Loucy (cell line): ENCODE data around the gene HMOX2.

Experiments used
- H2AFZ ChIP-seq: fragments of 200-600 bp; sonication (generic); 2 replicates; pipeline ENCODE4 v1.6.0; 2016; ENCODE audit warnings: antibody characterized with exemption, mild to moderate bottlenecking, low read length, moderate library complexity
- H3F3A ChIP-seq: fragments of 200-600 bp; 2 replicates; pipeline ENCODE4 v1.6.0; 2016; ENCODE audit warnings: antibody characterized with exemption, low read depth, mild to moderate bottlenecking
- H3K27me3 ChIP-seq: fragments of 200-600 bp; sonication (generic); 2 replicates; pipeline ENCODE4 v1.6.1; 2014; ENCODE audit warnings: low read length, mild to moderate bottlenecking; ENCODE audit not compliant: insufficient read depth, poor library complexity, severe bottlenecking
- H3K36me3 ChIP-seq: fragments of 200-600 bp; sonication (generic); 2 replicates; pipeline ENCODE4 v1.6.1; 2016; ENCODE audit warnings: low read length; ENCODE audit not compliant: insufficient read depth
- H3K4me1 ChIP-seq: fragments of 200-600 bp; sonication (generic); 2 replicates; pipeline ENCODE4 v1.5.1; 2014; ENCODE audit warnings: low read length, mild to moderate bottlenecking; ENCODE audit not compliant: insufficient read depth, poor library complexity, severe bottlenecking
- H3K4me2 ChIP-seq: fragments of 200-600 bp; sonication (generic); 2 replicates; pipeline ENCODE4 v1.6.0; 2014; ENCODE audit warnings: antibody characterized with exemption, low read length, low read depth, mild to moderate bottlenecking; ENCODE audit not compliant: poor library complexity, severe bottlenecking
- H3K4me3 ChIP-seq: fragments of 200-600 bp; sonication (generic); 2 replicates; pipeline ENCODE4 v1.5.1; 2014; ENCODE audit warnings: low read length, mild to moderate bottlenecking, mixed read lengths; ENCODE audit not compliant: poor library complexity, severe bottlenecking
- H3K79me2 ChIP-seq: fragments of 200-600 bp; sonication (generic); 2 replicates; pipeline ENCODE4 v1.6.1; 2014; ENCODE audit warnings: low read length; ENCODE audit not compliant: insufficient read depth
- H3K9ac ChIP-seq: fragments of 200-600 bp; sonication (generic); 2 replicates; pipeline ENCODE4 v1.6.0; 2014; ENCODE audit warnings: mild to moderate bottlenecking, low read depth, low read length, moderate library complexity; ENCODE audit not compliant: poor library complexity, severe bottlenecking
- H3K9me2 ChIP-seq: fragments of 200-600 bp; sonication (generic); replicated peaks from 2 replicates; pipeline ENCODE4 v1.6.1; 2016; ENCODE audit warnings: low read depth, low read length, mixed read lengths
- H3K9me3 ChIP-seq: fragments of 200-600 bp; sonication (generic); 2 replicates; pipeline ENCODE4 v1.6.1; 2014; ENCODE audit warnings: mild to moderate bottlenecking, antibody characterized with exemption, low read length, low read depth; ENCODE audit not compliant: insufficient read depth
- H4K20me1 ChIP-seq: fragments of 200-600 bp; sonication (generic); 2 replicates; pipeline ENCODE4 v1.6.0; 2014; ENCODE audit warnings: antibody characterized with exemption, low read length, mild to moderate bottlenecking; ENCODE audit not compliant: insufficient read depth, poor library complexity, severe bottlenecking
- EZH2phosphoT487 ChIP-seq: fragments of 200-600 bp; IDR thresholded peaks from 2 replicates; pipeline ENCODE4 v1.6.1; 2018; ENCODE audit warnings: antibody characterized with exemption, mild to moderate bottlenecking, moderate library complexity, borderline replicate concordance
- TF ChIP-seq, protein P1 (sequence below): fragments of 200-600 bp; sonication (generic); conservative IDR thresholded peaks from 2 replicates; pipeline ENCODE4 v1.5.1; 2014; ENCODE audit warnings: mild to moderate bottlenecking, antibody characterized with exemption, low read length

Gene HMOX2

DNA sequence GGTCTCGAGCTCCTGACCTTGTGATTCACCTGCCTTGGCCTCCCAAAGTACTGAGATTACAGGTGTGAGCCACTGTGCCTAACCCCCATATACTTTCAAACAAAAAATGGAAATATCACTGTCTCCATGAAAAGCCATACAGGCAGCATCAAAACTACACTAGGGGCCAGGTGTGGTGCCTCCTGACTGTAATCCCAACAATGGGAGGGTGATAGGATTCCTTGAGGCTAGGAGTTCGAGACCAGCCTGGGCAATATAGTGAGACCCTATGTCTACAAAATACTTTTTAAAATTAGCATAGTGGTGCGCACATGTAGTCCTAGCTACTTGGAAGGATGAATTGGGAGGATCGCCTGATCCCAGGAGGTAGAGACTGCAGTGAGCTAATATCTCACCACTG is 15.7 kb downstream of the HMOX2 start:
- no peak for TF ChIP-seq EZH2phosphoT487
- TF ChIP-seq, protein P1, sequence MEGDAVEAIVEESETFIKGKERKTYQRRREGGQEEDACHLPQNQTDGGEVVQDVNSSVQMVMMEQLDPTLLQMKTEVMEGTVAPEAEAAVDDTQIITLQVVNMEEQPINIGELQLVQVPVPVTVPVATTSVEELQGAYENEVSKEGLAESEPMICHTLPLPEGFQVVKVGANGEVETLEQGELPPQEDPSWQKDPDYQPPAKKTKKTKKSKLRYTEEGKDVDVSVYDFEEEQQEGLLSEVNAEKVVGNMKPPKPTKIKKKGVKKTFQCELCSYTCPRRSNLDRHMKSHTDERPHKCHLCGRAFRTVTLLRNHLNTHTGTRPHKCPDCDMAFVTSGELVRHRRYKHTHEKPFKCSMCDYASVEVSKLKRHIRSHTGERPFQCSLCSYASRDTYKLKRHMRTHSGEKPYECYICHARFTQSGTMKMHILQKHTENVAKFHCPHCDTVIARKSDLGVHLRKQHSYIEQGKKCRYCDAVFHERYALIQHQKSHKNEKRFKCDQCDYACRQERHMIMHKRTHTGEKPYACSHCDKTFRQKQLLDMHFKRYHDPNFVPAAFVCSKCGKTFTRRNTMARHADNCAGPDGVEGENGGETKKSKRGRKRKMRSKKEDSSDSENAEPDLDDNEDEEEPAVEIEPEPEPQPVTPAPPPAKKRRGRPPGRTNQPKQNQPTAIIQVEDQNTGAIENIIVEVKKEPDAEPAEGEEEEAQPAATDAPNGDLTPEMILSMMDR = no peak
- Histone ChIP-seq H3K9me3 (no peaks in the 10 kb centered on the region), H3K9me2 (no peaks in the 10 kb centered on the region), H3K4me1 (peaks cover 20% of the 10 kb centered on the region), H3F3A (peaks cover 2% of the 10 kb centered on the region; the same call in 1 of the 2 replicates), H2AFZ (no peak overlapping the region), H3K36me3 (no peaks in the 10 kb centered on the region), H3K4me3 (no peak overlapping the region), H3K9ac (no peak overlapping the region), H4K20me1 (no peaks in the 10 kb centered on the region), H3K4me2 (no peak overlapping the region), H3K27me3 (no peaks in the 10 kb centered on the region), H3K79me2 (peaks cover 13% of the 10 kb centered on the region; the same call in 1 of the 2 replicates)

DNA sequence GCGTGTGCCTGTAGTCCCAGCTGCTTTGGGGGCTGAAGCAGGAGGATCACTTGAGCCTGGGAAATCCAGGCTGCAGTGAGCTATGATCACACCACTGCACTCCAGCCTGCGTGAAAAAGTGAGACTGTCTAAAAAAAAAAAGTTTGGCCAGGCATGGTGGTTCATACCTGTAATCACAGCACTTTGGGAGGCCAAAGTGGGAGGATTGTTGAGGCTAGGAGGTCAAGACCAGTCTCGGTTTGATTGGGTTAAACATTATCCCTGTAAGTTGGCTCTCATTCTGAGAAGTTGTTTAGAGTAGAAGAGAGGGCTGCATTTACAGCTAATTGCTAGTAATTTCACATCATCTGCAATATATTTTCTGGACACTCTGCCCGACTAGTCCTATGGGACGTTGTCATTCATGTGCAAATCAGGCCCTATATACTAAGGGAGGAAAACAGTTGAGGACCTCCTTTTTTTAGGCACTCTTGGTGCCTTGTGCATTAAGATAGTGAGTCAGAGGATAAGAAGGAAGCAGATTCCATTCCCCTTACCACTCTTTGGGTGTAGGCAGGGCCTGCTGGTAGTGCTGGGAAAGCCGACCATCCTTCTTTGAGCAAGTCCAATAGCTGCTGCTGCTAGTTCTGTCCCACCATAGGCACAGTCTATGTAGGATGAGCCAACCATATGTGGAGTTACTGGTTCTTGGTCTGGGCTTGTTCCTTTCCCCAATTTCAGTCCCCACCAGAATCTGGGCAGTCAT is 18.7 kb downstream of the HMOX2 start:
- H3K4me3 ChIP-seq = no peak overlapping the region
- H3K36me3 ChIP-seq = no peaks in the 10 kb centered on the region
- no peaks in the 10 kb centered on the region for H3F3A ChIP-seq
- H3K9me2 ChIP-seq = no peaks in the 10 kb centered on the region
- no peak overlapping the region for H3K9ac ChIP-seq
- no peaks in the 10 kb centered on the region for H3K27me3 ChIP-seq
- H3K4me2 ChIP-seq = no peak overlapping the region
- H2AFZ ChIP-seq = no peak overlapping the region
- H3K9me3 ChIP-seq = no peaks in the 10 kb centered on the region
- no peaks in the 10 kb centered on the region for H4K20me1 ChIP-seq
- TF ChIP-seq, protein P1 = no peak
- H3K4me1 ChIP-seq = peaks cover 2% of the 10 kb centered on the region
- peaks cover 13% of the 10 kb centered on the region; the same call in 1 of the 2 replicates for H3K79me2 ChIP-seq

DNA sequence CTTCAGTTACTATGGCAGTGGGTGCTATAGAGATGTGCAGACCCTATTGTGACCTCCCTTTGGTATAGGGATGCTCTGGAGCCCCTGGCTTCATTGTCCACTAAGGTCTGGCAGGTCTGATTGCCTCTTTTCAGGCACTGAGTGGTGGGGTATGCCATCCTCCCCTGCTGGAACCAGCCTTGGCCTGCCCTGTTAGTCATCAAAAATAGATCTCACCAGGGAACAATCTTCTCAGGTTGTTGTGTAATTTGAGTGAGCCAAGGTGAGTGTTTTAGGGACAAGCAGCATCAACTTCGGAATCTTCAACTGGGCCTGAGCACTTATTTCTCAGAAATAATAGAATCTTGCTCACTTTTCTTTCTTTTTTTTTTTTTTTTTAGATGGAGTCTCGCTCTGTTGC is 19.6 kb downstream of the HMOX2 start:
- Histone ChIP-seq H3K27me3 (no peaks in the 10 kb centered on the region), H3K9ac (no peak overlapping the region), H3K79me2 (peaks cover 5% of the 10 kb centered on the region; the same call in 1 of the 2 replicates), H3K4me3 (no peak overlapping the region), H3K9me3 (no peaks in the 10 kb centered on the region), H3K4me1 (no peaks in the 10 kb centered on the region), H3K4me2 (no peak overlapping the region), H3K9me2 (no peaks in the 10 kb centered on the region), H3K36me3 (no peaks in the 10 kb centered on the region), H4K20me1 (no peaks in the 10 kb centered on the region), H3F3A (no peaks in the 10 kb centered on the region), H2AFZ (no peak overlapping the region)
- TF ChIP-seq, protein P1 = no peak
- no peak for TF ChIP-seq EZH2phosphoT487
